ENCODE data around the gene TMEM145.

Gene TMEM145

DNA sequence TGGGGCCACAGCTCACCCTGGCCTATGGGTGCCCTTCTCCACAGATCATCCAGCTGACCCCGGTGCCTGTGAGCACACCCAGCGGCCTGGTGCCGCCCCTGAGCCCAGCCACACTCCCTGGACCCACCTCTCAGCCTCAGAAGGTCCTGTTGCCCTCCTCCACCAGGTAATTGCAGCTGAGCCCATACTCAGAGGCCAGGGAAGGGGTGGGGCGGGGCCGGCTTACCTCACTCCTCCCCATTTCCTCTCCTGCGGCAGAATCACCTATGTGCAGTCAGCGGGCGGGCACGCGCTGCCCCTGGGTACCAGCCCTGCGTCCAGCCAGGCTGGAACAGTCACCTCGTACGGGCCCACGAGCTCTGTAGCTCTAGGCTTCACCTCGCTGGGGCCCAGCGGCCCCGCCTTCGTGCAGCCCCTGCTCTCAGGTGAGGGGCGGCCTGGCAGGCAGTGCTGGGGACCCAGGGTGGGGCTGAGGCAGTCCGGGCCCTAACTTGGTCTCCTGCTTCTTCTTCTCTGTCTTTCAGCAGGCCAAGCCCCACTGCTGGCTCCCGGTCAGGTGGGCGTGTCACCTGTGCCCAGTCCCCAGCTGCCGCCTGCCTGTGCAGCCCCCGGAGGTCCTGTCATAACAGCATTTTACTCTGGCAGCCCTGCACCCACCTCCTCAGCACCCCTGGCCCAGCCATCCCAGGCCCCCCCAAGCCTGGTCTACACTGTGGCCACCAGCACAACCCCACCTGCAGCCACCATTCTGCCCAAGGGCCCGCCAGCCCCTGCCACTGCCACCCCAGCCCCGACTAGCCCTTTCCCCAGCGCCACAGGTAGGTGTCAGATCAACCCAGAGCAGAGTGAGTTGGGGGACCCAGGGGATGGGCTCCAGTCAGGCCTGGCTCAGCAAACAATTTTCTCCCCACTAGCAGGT is 20.8 kb upstream of the TMEM145 start:
- no peak for TF ChIP-seq CTCF (IDR thresholded peaks at IDR 0.05; ENCODE audit: extremely low read depth, missing control alignments)
- DNase-seq (ENCODE audit: low spot score) = no peak

GRCh38 chr19:42292963-42293362 is 20.1 kb upstream of the TMEM145 start:
- no peak for TF ChIP-seq CTCF (IDR thresholded peaks at IDR 0.05; ENCODE audit: extremely low read depth, missing control alignments)
- no peak for DNase-seq (ENCODE audit: low spot score)

DNA sequence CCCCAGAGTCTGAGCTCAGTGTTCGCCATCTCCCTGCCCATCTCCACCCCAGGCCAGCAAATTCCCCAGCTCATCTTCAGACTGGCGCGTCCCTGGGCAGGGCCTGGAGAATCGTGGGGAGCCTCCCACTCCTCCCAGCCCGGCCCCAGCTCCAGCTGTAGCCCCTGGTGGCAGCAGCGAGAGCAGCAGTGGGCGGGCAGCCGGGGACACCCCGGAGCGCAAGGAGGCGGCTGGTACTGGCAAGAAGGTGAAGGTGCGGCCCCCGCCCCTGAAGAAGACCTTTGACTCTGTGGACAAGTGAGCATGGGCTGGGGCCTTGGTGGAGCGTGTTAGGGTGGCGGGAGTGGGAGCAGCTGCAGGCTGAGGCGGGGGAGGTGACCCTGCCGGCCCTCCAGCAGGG is 19.6 kb upstream of the TMEM145 start:
- DNase-seq (ENCODE audit: low spot score) = no peak
- TF ChIP-seq CTCF (IDR thresholded peaks at IDR 0.05; ENCODE audit: extremely low read depth, missing control alignments) = no peak

DNA sequence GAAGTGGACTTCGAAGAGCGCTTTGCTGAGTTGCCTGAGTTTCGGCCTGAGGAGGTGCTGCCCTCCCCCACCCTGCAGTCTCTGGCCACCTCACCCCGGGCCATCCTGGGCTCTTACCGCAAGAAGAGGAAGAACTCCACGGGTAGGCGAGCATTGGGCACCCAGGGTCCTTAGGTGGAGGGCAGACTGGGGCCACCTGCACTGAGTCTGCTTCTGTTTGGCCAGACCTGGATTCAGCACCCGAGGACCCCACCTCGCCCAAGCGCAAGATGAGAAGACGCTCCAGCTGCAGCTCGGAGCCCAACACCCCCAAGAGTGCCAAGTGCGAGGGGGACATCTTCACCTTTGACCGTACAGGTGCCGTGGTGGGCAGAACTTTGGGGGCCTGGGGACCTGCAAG is 19.2 kb upstream of the TMEM145 start:
- no peak for DNase-seq (ENCODE audit: low spot score)
- no peak for TF ChIP-seq CTCF (IDR thresholded peaks at IDR 0.05; ENCODE audit: extremely low read depth, missing control alignments)

DNA sequence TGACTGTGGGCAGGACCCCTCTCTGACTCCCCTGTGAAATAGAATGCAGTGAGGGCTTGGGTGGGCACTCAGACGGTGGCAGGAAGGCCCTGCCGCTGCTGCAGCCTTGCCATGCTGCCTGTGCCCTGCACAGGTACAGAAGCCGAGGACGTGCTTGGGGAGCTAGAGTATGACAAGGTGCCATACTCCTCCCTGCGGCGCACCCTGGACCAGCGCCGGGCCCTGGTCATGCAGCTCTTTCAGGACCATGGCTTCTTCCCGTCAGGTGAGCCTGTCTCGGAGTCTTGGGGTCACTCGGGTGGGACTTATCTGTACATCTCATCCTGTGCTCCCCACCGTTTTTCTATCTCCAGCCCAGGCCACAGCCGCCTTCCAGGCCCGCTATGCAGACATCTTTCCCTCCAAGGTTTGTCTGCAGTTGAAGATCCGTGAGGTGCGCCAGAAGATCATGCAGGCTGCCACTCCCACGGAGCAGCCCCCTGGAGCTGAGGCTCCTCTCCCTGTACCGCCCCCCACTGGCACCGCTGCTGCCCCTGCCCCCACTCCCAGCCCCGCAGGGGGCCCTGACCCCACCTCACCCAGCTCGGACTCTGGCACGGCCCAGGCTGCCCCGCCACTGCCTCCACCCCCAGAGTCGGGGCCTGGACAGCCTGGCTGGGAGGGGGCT is 18.5 kb upstream of the TMEM145 start:
- TF ChIP-seq CTCF (IDR thresholded peaks at IDR 0.05; ENCODE audit: extremely low read depth, missing control alignments) = no peak
- no peak for DNase-seq (ENCODE audit: low spot score)

DNA sequence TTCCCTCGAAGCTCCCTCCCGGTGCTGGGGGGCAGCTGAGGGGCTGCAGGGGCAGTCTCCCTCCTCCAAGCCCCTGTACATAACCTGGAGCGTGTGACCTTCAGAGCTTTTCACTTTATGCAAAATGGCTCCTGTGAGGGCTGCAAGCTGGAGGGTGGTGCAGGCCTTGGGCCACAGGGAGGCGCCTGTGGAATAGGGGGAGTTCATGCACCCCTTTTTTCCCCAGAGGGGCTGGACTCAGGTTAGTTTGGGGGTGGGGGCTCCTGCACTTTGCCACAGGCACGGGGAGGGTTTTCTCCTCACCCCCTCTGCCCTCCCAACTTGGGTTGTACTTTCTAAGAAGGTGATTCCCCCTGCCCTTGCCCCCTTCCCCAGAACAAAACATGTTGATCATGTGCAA is 17.8 kb upstream of the TMEM145 start:
- DNase-seq (ENCODE audit: low spot score) = no peak
- TF ChIP-seq CTCF (IDR thresholded peaks at IDR 0.05; ENCODE audit: extremely low read depth, missing control alignments) = no peak

- DNase-seq (ENCODE audit: low spot score) = peak; percentile 89
- peak; percentile 96 for TF ChIP-seq CTCF (IDR thresholded peaks at IDR 0.05; ENCODE audit: extremely low read depth, missing control alignments)
Measured at GRCh38 chr19:42295831-42296525, 17.1 kb upstream of the TMEM145 start.

Data from GM20000 (cell line).